ENCODE results near the gene SCG5. TPM values are rescaled to one million over a fixed set of nuclear protein-coding genes. Genes with fewer than 3 reads are reported as not detected.

The SCG5 gene
- total and polyA plus RNA-seq, 10 of the 15 experiments (the other 5 are each of a cell fraction or from before 2014, with no cell fraction given): 0.13 to 0.62 (median 0.48) TPM

DNA sequence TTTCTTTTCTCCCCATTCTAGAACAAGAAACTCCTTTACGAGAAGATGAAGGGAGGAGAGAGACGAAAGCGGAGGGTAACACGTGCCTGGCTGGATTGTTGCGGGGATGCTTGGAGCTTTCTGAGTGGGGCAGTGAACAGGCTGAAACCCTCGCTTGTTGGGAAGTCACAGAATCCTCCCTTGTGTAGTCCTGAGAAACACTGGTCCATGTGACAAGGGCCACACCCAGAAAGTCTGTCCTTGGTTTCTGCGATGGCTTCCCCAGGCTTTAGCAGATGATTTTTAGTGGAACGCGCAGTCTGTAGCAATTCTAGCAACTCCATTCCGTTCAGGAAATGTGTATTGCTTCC lies 50.2 kb downstream of the SCG5 start:
- WGBS (ENCODE audit: insufficient coverage, insufficient replicate concordance, low lambda C conversion rate, missing lambda C conversion rate): 83% methylated on average over 10 of the region's 10 CpGs

More for the DNA sequence above, 50.2 kb downstream of the SCG5 start:
- Histone ChIP-seq H3K9me3 (replicated peaks; ENCODE audit: control insufficient read depth, insufficient read depth, low read length) (no peaks in the 10 kb centered on the region), H2AFZ (ENCODE audit: control insufficient read depth, low read depth, low read length) (no peak overlapping the region), H3K4me2 (ENCODE audit: control insufficient read depth, insufficient read depth) (no peak overlapping the region), H3K4me1 (ENCODE audit: control insufficient read depth, insufficient read depth, low read length) (no peaks in the 10 kb centered on the region), H4K20me1 (ENCODE audit: control insufficient read depth, insufficient read depth) (no peaks in the 10 kb centered on the region), H3K4me3 (no peak overlapping the region), H3K79me2 (ENCODE audit: control insufficient read depth, insufficient read depth, low read length) (no peaks in the 10 kb centered on the region), H3K27ac (ENCODE audit: control insufficient read depth, insufficient read depth) (no peak overlapping the region), H3K27me3 (replicated peaks in 1 of 2; ENCODE audit: control insufficient read depth in 2 of 2, insufficient read depth in 2 of 2, low read length in 1 of 2) (no peaks in the 10 kb centered on the region; a peak in 1 of 4 replicates), H3K9ac (ENCODE audit: control insufficient read depth, insufficient read depth, low read length) (no peak overlapping the region), H3K36me3 (ENCODE audit: control insufficient read depth in 2 of 2, insufficient read depth in 2 of 2, low read length in 1 of 2) (no peaks in the 10 kb centered on the region)
- ChIA-PET SMC1A (ENCODE audit: uncharacterized antibody, unreplicated experiment) (no interaction called here), RAD21 (ENCODE audit: unreplicated experiment) (no interaction called here), CTCF (no interaction called here), POLR2A (no interaction called here)
- DNase-seq (ENCODE audit: low read depth, low spot score) (no peak), ATAC-seq (no peak), FAIRE-seq (no peak)
- no TSS peak for BruUV-seq (replicated peaks)
- in situ Hi-C loops (cut with MboI) (no loop called here), intact Hi-C loops (cut with micrococcal nuclease; ENCODE audit: unreplicated experiment) (no loop called here)
- TF ChIP-seq, protein P1, sequence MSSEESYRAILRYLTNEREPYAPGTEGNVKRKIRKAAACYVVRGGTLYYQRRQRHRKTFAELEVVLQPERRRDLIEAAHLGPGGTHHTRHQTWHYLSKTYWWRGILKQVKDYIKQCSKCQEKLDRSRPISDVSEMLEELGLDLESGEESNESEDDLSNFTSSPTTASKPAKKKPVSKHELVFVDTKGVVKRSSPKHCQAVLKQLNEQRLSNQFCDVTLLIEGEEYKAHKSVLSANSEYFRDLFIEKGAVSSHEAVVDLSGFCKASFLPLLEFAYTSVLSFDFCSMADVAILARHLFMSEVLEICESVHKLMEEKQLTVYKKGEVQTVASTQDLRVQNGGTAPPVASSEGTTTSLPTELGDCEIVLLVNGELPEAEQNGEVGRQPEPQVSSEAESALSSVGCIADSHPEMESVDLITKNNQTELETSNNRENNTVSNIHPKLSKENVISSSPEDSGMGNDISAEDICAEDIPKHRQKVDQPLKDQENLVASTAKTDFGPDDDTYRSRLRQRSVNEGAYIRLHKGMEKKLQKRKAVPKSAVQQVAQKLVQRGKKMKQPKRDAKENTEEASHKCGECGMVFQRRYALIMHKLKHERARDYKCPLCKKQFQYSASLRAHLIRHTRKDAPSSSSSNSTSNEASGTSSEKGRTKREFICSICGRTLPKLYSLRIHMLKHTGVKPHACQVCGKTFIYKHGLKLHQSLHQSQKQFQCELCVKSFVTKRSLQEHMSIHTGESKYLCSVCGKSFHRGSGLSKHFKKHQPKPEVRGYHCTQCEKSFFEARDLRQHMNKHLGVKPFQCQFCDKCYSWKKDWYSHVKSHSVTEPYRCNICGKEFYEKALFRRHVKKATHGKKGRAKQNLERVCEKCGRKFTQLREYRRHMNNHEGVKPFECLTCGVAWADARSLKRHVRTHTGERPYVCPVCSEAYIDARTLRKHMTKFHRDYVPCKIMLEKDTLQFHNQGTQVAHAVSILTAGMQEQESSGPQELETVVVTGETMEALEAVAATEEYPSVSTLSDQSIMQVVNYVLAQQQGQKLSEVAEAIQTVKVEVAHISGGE (CRISPR knock-in tag; IDR thresholded peaks at IDR 0.05): no peak
- TF ChIP-seq, protein P2, sequence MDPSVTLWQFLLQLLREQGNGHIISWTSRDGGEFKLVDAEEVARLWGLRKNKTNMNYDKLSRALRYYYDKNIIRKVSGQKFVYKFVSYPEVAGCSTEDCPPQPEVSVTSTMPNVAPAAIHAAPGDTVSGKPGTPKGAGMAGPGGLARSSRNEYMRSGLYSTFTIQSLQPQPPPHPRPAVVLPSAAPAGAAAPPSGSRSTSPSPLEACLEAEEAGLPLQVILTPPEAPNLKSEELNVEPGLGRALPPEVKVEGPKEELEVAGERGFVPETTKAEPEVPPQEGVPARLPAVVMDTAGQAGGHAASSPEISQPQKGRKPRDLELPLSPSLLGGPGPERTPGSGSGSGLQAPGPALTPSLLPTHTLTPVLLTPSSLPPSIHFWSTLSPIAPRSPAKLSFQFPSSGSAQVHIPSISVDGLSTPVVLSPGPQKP (IDR thresholded peaks at IDR 0.05; ENCODE audit: low read depth, low read length): no peak
- TF ChIP-seq SPI1 (IDR thresholded peaks at IDR 0.05; ENCODE audit: borderline replicate concordance, insufficient read depth, low read depth, low read length) (no peak), SIN3A (IDR thresholded peaks at IDR 0.05; ENCODE audit: low read depth, low read length) (no peak), TCF3 (IDR thresholded peaks at IDR 0.05; ENCODE audit: borderline replicate concordance, insufficient read depth, low read depth, low read length) (no peak), MYC (IDR thresholded peaks at IDR 0.05; ENCODE audit: insufficient read depth, insufficient read length, insufficient replicate concordance, low read length, severe bottlenecking) (no peak), SUPT20H (IDR thresholded peaks at IDR 0.05; ENCODE audit: borderline replicate concordance, control insufficient read depth, low read depth, low read length) (no peak), SUZ12 (IDR thresholded peaks at IDR 0.05; ENCODE audit: unreplicated experiment) (no peak)
- TF ChIP-seq, protein P3, sequence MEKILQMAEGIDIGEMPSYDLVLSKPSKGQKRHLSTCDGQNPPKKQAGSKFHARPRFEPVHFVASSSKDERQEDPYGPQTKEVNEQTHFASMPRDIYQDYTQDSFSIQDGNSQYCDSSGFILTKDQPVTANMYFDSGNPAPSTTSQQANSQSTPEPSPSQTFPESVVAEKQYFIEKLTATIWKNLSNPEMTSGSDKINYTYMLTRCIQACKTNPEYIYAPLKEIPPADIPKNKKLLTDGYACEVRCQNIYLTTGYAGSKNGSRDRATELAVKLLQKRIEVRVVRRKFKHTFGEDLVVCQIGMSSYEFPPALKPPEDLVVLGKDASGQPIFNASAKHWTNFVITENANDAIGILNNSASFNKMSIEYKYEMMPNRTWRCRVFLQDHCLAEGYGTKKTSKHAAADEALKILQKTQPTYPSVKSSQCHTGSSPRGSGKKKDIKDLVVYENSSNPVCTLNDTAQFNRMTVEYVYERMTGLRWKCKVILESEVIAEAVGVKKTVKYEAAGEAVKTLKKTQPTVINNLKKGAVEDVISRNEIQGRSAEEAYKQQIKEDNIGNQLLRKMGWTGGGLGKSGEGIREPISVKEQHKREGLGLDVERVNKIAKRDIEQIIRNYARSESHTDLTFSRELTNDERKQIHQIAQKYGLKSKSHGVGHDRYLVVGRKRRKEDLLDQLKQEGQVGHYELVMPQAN (conservative IDR thresholded peaks at IDR 0.05): no peak
